ENCODE data around the gene UCN3. TPM values are rescaled to one million over a fixed set of nuclear protein-coding genes. Genes with fewer than 3 reads are reported as not detected.

UCN3 gene
- total and polyA plus RNA-seq, 2 of the 4 experiments (the other 2 are of a cell fraction), result not detected

DNA sequence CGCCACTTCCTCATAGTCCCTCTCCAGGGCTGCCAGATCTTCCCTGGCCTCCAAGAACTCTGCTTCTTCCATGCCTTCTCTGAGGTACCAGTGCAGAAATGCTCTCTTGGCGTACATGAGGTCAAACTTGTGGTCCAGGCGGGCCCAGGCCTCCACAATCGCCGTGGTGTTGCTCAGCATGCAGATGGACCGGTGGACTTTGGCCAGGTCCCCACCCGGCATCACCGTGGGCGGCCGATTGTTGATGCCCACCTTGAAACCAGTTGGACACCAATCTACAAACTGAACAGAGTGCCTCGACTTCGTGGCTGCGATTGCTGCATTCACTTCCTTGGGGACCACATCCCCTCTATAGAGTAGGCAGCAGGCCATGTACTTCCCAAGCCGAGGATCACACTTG is 28.8 kb downstream of the UCN3 start:
- Histone ChIP-seq H4K5ac (ENCODE audit: low read depth, low read length) (no peak overlapping the region), H3K36me3 (ENCODE audit: control insufficient read depth, insufficient read depth, low read length) (no peaks in the 10 kb centered on the region), H2BK5ac (ENCODE audit: low read depth, low read length, poor library complexity, severe bottlenecking) (no peak overlapping the region), H3K56ac (ENCODE audit: extremely low read depth, insufficient read depth, low read length) (no peak overlapping the region), H3K9me3 (ENCODE audit: control insufficient read depth, insufficient read depth, low read length) (peaks cover 6% of the 10 kb centered on the region), H2AK9ac (replicated peaks; ENCODE audit: low read depth, low read length, poor library complexity) (no peak overlapping the region), H3K9me1 (ENCODE audit: insufficient read depth, low read length) (no peaks in the 10 kb centered on the region), H3K9ac (ENCODE audit: low read depth, low read length) (no peak overlapping the region), H3K27me3 (ENCODE audit: control insufficient read depth, insufficient read depth, low read length) (peaks cover 4% of the 10 kb centered on the region), H3K4me2 (ENCODE audit: low read depth, low read length) (no peak overlapping the region), H3K4ac (ENCODE audit: low read depth, low read length) (no peak overlapping the region), H3K18ac (ENCODE audit: low read depth, low read length) (no peak overlapping the region), H2BK20ac (ENCODE audit: low read depth, low read length) (no peak overlapping the region), H3K4me1 (ENCODE audit: control insufficient read depth, insufficient read depth, low read length) (no peaks in the 10 kb centered on the region), H3K14ac (replicated peaks; ENCODE audit: low read depth, low read length) (no peak overlapping the region), H3K23ac (ENCODE audit: low read depth, low read length) (no peak overlapping the region), H3K27ac (ENCODE audit: insufficient read depth, low read length) (no peak overlapping the region), H4K8ac (ENCODE audit: low read depth in 2 of 2, low read length in 2 of 2) (no peak overlapping the region), H2AFZ (replicated peaks; ENCODE audit: low read length, poor library complexity) (no peak overlapping the region), H4K20me1 (ENCODE audit: insufficient read depth, low read length) (no peaks in the 10 kb centered on the region), H3K79me1 (ENCODE audit: low read depth in 1 of 2, low read length in 2 of 2) (no peaks in the 10 kb centered on the region), H3K4me3 (ENCODE audit: insufficient read depth, low read depth, low read length) (no peak overlapping the region), H4K91ac (ENCODE audit: insufficient read depth, low read depth, low read length) (no peak overlapping the region), H2AK5ac (ENCODE audit: low read depth, low read length) (no peak overlapping the region), H2BK15ac (ENCODE audit: low read depth, low read length) (no peak overlapping the region), H2BK120ac (ENCODE audit: low read depth, low read length) (no peak overlapping the region)
- BruUV-seq (replicated peaks), result no TSS peak
- TF ChIP-seq MXI1 (IDR thresholded peaks at IDR 0.05; ENCODE audit: borderline replicate concordance, low read depth, low read length), result no peak
- no peak for TF ChIP-seq POLR2A (IDR thresholded peaks at IDR 0.05; ENCODE audit: low read depth, low read length)
- TF ChIP-seq NFE2L2 (IDR thresholded peaks at IDR 0.05; ENCODE audit: low read depth, low read length), result no peak
- no peak for TF ChIP-seq MAFK (IDR thresholded peaks at IDR 0.05; ENCODE audit: low read depth, low read length)
- no peak for TF ChIP-seq RAD21 (IDR thresholded peaks at IDR 0.05; ENCODE audit: low read length)
- TF ChIP-seq SMC3 (IDR thresholded peaks at IDR 0.05; ENCODE audit: low read depth, low read length), result no peak
- TF ChIP-seq, protein P1, sequence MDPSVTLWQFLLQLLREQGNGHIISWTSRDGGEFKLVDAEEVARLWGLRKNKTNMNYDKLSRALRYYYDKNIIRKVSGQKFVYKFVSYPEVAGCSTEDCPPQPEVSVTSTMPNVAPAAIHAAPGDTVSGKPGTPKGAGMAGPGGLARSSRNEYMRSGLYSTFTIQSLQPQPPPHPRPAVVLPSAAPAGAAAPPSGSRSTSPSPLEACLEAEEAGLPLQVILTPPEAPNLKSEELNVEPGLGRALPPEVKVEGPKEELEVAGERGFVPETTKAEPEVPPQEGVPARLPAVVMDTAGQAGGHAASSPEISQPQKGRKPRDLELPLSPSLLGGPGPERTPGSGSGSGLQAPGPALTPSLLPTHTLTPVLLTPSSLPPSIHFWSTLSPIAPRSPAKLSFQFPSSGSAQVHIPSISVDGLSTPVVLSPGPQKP (IDR thresholded peaks at IDR 0.05; ENCODE audit: borderline replicate concordance, low read depth, low read length), result no peak
- TF ChIP-seq, protein P2, sequence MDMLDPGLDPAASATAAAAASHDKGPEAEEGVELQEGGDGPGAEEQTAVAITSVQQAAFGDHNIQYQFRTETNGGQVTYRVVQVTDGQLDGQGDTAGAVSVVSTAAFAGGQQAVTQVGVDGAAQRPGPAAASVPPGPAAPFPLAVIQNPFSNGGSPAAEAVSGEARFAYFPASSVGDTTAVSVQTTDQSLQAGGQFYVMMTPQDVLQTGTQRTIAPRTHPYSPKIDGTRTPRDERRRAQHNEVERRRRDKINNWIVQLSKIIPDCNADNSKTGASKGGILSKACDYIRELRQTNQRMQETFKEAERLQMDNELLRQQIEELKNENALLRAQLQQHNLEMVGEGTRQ (IDR thresholded peaks at IDR 0.05; ENCODE audit: low read depth, low read length), result no peak
- TF ChIP-seq RFX5 (IDR thresholded peaks at IDR 0.05; ENCODE audit: low read depth, low read length), result no peak
- TF ChIP-seq FOS (IDR thresholded peaks at IDR 0.05; ENCODE audit: low read depth, low read length), result no peak
- TF ChIP-seq RCOR1 (IDR thresholded peaks at IDR 0.05; ENCODE audit: insufficient replicate concordance, low read length), result no peak
- dilution Hi-C loops (cut with HindIII; ENCODE audit: low sequenced_read_pairs, unreplicated experiment), result no loop called here
- ChIA-PET POLR2A (ENCODE audit: unreplicated experiment) (no interaction called here), CTCF (no interaction called here)
- DNase-seq (no peak), ATAC-seq (ENCODE audit: low read depth) (no peak)
- intact Hi-C loops (cut with micrococcal nuclease), result no loop called here
- in situ Hi-C loops (cut with MboI; ENCODE audit: low sequenced_read_pairs), result no loop called here
- 61% methylated on average over 7 of the region's 14 CpGs; no CpG with 5 or more reads in 1 of the 2 experiments for WGBS, 2 experiments (ENCODE audit: extremely low coverage in 2 of 2, insufficient read length in 1 of 2)
